HG02623 (cell line): ENCODE results near the gene TPSG1.
"Not testable (repeated sequence)": the region's sequence is repeated elsewhere in the genome, so short reads cannot be mapped to it uniquely, and the experiment has no call there.

Experiments
- ATAC-seq: cut with Tn5 transposase; IDR thresholded peaks from one replicate; pipeline ENCODE4 v1.9.1; 2021; ENCODE audit warnings: moderate library complexity; ENCODE audit not compliant: unreplicated experiment

Gene TPSG1

GRCh38 chr16:1198671-1199346, 26.3 kb downstream of the TPSG1 start:
- not testable (repeated sequence) for ATAC-seq

- no peak for ATAC-seq
Measured at GRCh38 chr16:1198194-1198593, 26.9 kb downstream of the TPSG1 start.

- ATAC-seq, result no peak
Measured at GRCh38 chr16:1197237-1197866, 27.7 kb downstream of the TPSG1 start.

GRCh38 chr16:1196494-1196893, 28.6 kb downstream of the TPSG1 start:
- ATAC-seq, result no peak

- no peak for ATAC-seq
Measured at GRCh38 chr16:1195393-1195666, 29.7 kb downstream of the TPSG1 start.

GRCh38 chr16:1194665-1195392, 30.2 kb downstream of the TPSG1 start:
- ATAC-seq, result no peak

GRCh38 chr16:1193825-1194581, 31.1 kb downstream of the TPSG1 start:
- no peak for ATAC-seq

- no peak for ATAC-seq
Measured at GRCh38 chr16:1193143-1193824, 31.8 kb downstream of the TPSG1 start.

GRCh38 chr16:1192384-1193073, 32.5 kb downstream of the TPSG1 start:
- no peak for ATAC-seq

- not testable (repeated sequence) for ATAC-seq
Measured at GRCh38 chr16:1190789-1191188, 34.3 kb downstream of the TPSG1 start.

GRCh38 chr16:1189455-1189854, 35.6 kb downstream of the TPSG1 start:
- no peak for ATAC-seq

GRCh38 chr16:1188432-1189189, 36.5 kb downstream of the TPSG1 start:
- no peak for ATAC-seq

- not testable (repeated sequence) for ATAC-seq
Measured at GRCh38 chr16:1185460-1186207, 39.4 kb downstream of the TPSG1 start.

- ATAC-seq, result no peak
Measured at GRCh38 chr16:1184980-1185379, 40.1 kb downstream of the TPSG1 start.

- ATAC-seq, result no peak
Measured at GRCh38 chr16:1184156-1184868, 40.8 kb downstream of the TPSG1 start.

- ATAC-seq, result no peak
Measured at GRCh38 chr16:1182950-1183907, 41.8 kb downstream of the TPSG1 start.

- no peak for ATAC-seq
Measured at GRCh38 chr16:1182316-1182671, 42.8 kb downstream of the TPSG1 start.
